Measurements from ENCODE around the gene MYMK.

MYMK gene

GRCh38 chr9:133505186-133505830 lies 19.5 kb downstream of the MYMK start:
- no peak for DNase-seq (ENCODE audit: low read depth)

- DNase-seq (ENCODE audit: low read depth): no peak
Observed at GRCh38 chr9:133502112-133502511, 22.6 kb downstream of the MYMK start.

DNA sequence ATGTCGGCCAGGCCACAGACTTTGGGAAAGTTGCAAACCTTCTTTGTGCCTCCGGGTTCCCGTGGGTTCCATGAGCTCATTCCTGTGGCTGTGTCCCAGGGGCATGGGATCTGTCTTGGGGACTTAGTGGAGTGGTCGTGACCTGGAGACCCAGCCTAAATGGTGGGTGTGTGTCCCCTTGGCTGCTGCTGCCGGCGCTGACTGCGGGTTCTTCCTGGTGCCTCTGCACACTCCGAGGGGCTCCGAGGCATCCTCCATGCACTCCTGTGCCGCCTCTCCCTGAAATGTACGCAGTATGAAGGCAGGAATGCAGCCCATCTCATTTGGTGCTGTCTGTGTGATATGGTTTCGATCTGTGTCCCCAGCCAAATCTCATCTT lies 24.9 kb downstream of the MYMK start:
- no peak for DNase-seq (ENCODE audit: low read depth)

GRCh38 chr9:133499132-133499891 lies 25.4 kb downstream of the MYMK start:
- DNase-seq (ENCODE audit: low read depth): no peak

DNA sequence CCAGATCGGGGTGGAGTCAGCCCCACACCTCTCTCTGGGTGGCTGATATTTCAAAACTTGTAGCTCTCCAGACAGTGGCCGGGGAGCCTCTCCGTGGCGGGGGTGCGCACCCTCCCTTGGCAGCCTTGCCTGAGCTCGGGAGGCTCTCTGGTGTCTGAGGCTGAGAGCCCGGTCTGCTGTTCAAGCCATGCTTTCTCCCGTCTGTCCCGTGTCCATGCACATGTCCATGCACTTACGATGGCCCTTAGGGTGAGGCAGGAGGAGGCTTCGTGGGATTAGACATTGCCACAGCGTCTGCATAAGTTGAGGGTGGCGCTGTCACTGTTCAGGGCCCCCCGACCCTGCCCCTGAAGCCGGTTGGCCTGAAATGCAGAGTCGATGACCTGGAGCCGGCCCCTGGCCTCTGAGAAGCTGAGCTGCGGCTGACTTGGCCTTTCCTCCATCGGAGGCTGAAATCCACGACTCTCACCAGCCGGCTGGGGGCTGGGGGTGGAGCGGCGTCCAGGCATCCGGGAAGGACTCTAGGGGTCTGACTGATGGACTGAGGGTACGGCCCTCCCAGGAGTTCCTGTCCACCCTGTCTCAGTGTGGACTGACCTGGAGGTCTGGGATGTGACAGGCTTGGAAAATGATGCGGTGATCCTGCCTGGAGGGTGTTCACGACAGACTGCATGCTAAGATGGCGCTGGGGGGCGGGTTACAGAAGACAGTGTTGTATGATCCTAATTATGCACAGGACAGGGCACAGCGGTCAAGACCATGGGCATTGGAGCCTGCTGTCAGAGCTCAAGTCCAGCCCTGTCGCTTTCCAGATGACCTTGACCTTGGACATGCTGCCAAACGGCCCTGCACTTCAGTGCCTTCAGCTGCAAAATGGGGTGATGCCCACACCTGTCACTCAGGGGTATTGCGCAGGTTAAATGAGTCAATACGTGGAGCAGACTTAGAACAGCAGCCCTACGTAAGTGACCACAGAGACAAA lies 27.6 kb downstream of the MYMK start:
- no peak for DNase-seq (ENCODE audit: low read depth)

DNA sequence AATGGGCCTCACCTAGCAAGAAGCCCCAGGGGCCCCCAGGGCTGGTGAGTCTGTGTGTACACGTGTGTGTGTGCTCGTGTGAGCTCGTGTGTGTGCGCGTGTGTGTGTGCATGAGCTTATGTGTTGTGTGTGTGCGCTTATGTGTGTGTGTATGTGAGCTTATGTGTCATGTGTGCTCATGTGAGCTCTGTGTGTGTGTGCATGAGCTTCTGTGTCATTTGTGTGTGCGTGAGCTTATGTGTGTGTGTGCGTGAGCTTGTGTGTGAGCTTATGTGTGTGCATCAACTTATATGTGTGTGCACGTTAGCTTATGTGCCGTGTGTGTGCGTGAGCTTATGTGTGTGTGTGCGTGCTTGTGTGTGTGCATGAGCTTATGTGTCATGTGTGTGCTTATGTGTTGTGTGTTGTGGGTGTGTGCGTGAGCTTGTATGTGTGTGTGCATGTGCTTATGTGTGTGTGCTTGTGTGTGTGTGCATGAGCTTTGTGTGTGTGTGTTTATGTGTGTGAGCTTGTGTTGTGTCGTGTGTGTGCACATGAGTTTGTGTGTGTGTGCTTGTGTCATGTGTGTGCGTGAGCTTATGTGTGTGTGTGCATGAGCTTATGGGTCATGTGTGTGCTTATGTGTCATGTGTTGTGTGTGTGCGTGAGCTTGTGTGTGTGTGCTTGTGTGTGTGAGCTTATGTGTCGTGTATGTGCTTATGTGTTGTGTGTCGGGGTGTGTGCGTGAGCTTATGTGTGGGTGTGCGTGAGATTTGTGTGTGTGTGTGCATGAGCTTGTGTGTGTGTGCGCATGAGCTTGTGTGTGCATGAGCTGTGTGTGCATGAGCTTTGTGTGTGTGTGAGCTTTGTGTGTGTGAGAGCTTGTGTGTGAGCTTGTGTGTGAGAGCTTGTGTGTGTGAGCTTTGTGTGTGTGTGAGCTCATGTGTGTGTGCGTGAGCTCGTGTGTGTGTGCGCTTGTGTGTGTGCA lies 29.1 kb downstream of the MYMK start:
- no peak for DNase-seq (ENCODE audit: low read depth)

GRCh38 chr9:133494636-133495326 lies 30.0 kb downstream of the MYMK start:
- DNase-seq (ENCODE audit: low read depth): no peak

DNA sequence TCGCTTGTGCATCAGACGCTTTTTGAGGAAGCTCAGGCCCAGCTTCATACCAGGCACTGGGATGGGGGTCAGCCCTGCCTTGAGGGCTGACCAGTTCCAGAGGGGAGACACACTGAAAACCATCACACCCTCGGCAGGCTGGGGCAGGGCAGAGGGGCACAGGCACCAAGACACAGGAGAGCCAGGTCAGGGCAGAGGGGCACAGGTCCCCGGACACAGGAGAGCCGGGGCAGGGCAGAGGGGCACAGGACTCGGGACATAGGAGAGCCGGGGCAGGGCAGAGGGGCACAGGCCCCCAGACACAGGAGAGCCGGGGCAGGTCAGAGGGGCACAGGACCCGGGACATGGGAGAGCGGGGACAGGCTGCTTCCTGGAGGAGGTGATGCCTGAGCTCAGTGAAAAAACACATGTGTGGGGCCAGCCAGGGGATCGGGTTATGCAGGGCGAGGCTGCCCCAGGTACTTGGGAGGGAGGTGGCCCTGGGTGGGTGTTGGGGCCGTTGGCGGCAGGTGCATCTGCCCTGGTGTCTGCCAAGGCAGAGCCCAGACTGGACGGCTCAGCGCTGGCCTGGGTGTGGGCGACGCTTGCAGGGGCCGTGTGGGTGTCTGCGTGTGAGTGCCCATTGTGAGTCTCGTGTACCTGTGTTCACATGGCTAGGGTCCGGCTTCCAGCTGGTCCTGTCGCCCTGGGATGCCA lies 30.8 kb downstream of the MYMK start:
- no peak for DNase-seq (ENCODE audit: low read depth)

DNA sequence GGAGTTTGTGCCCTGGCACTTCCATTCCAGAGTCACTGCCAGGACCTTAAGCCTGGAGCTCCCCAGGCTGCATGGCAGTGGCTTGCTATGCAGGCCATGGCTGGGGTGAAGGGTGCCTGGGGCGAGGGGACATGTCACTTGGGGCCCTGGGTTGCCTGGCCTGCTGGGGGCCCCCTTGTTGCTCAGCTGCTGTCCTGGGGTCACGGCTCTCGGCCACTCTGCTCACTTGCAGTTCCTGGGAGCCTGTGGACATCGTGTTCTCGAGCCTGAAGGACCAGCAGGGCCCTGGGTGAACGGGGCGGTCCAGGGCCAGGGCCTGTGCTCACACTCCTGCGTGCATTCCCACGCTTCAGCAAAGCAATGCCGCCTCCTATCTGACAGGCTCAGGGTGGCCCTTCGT lies 31.3 kb downstream of the MYMK start:
- DNase-seq (ENCODE audit: low read depth): no peak

DNA sequence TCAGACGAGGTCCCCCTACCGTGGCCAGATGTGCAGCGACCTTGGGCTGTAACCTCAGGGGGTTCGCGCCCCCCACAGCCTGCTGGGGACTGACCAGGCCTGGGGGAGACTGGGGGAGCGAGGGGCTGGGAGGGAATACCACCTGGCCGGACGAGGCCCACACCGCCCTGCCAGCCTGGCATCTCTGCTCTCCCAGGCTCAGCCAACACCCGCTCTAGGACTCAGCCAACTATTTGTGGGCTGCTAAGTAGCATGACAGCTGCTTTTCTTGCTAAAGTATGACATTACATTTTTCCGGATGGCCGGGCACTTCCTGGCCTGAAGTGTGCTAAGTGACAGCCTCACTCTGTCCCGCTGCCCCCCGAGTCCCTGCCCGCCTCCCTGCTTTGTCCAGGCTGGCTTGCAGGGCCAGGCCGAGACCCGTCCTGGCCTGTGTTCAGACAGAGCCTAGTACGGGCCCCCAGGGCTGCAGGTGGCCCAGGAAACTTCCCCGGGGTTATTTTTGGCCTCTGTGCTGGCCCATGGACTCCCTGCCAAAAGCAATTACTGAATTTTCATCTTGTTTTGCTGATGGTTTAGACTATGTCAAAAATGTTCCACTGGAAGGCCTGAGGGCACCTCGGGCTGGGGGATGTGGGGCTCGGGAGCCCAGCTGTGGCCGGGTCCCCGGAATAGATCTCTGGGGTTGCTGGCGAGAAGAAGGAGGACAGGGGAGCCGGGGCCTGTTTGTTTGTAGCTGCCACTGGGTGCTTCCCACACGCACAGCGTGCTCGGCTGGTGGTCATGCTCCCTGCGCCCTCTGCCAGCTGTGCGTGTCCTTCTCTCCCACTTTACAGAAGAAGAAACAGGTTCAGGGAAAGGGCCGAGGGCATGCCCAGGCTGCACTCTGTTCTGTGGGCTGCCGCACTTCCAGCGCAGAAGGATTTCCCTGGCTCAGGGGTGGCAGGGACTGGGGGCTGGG lies 32.4 kb downstream of the MYMK start:
- no peak for DNase-seq (ENCODE audit: low read depth)

DNA sequence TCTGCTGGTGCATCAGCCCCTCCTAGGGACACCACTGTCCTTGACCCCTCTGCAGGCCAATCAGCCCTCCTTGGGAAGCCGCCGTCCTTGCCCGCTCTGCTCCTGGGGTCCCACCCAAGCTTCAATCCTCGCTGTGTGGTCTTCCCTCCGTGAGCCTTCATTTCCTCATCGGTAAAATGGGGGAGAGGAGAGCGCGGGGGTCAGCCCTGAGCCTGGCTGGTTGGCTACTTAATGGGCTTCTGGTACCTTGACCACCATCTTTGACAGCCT lies 33.2 kb downstream of the MYMK start:
- DNase-seq (ENCODE audit: low read depth): no peak

- DNase-seq (ENCODE audit: low read depth): no peak
Observed at GRCh38 chr9:133490865-133491655, 33.7 kb downstream of the MYMK start.

DNA sequence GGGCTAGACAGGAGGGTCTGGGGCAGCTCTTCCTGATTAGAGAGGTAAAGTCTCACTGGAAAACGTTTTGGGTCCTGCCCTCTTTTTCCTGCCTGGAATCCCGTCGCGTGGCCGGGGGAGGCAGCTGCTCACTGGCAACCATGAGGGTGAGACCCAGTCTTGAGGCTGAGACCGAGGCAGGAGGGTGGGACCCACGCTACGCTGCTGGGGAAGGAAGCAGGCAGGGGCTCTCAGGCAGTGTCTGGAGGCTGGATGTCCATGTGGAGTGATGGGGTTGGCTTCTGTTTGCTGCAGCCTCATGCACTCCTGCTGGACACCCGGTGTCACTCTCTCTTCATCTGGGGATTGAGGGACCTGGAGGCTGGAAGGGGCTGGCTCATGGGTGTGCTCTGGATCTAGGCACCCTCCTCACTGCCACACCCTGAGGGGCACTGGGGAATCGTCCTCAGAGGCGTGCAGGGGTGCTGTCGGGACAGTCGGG lies 34.5 kb downstream of the MYMK start:
- DNase-seq (ENCODE audit: low read depth): no peak

- DNase-seq (ENCODE audit: low read depth): no peak
Observed at GRCh38 chr9:133489253-133490190, 35.2 kb downstream of the MYMK start.

- DNase-seq (ENCODE audit: low read depth): no peak
Observed at GRCh38 chr9:133488686-133489252, 36.0 kb downstream of the MYMK start.

DNA sequence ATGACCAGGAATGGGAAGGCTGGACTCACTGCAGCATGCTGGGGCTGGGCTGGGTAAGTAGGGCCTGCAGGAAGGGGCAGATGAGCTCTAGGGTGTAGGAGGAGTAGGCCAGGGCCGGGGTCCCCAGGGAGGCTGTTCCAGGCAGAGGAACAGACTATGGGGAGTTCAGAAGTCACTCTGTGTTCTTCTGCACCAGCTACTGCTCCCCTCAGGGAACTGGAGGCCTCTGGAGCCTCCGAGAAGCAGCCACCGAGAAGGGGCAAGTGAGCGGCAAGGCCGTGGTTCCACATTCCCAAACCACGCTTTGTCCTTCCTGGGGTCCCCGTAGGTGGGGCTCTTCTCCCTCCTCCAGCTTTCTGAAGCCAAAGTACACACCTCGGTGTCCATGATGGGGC lies 37.4 kb downstream of the MYMK start:
- no peak for DNase-seq (ENCODE audit: low read depth)
